ENCODE results near the gene LSP1.

- TF ChIP-seq CTCF (IDR thresholded peaks at IDR 0.05; ENCODE audit: low read depth, low read length) (no peak), POLR2A (IDR thresholded peaks at IDR 0.05; ENCODE audit: extremely low read depth, insufficient read length) (no peak), MAX (IDR thresholded peaks at IDR 0.05; ENCODE audit: low read depth, low read length) (no peak)
Observed at GRCh38 chr11:1870326-1870696, 17.4 kb downstream of the LSP1 start.

All from NB4 (cell line).